HG02798 (cell line): Measurements from ENCODE around the gene SLC25A38.
A peak's percentile ranks its signal among the peaks of the same experiment; 100 is the strongest.
"Not testable (repeated sequence)": the region's sequence is repeated elsewhere in the genome, so short reads cannot be mapped to it uniquely, and the experiment has no call there.

Experiments
- ATAC-seq: cut with Tn5 transposase; IDR thresholded peaks from one replicate; pipeline ENCODE4 v1.9.1; 2021; ENCODE audit warnings: mild to moderate bottlenecking; ENCODE audit not compliant: unreplicated experiment, poor library complexity

The SLC25A38 gene

GRCh38 chr3:39406368-39407258 is 23.4 kb downstream of the SLC25A38 start, which contains the start of gene RPSA:
Gene RPSA (plus strand): TSS chr3:39406720. CDS start chr3:39407654, 934 bp downstream.
- peak; percentile 93 for ATAC-seq

- no peak for ATAC-seq
Observed at GRCh38 chr3:39407259-39407629, 24.1 kb downstream of the SLC25A38 start.

- ATAC-seq: no peak
Observed at GRCh38 chr3:39407773-39408492, 24.8 kb downstream of the SLC25A38 start.

GRCh38 chr3:39408493-39409372 is 25.6 kb downstream of the SLC25A38 start:
- ATAC-seq: no peak

- no peak for ATAC-seq
Observed at GRCh38 chr3:39409514-39410136, 26.5 kb downstream of the SLC25A38 start.

- no peak for ATAC-seq
Observed at GRCh38 chr3:39410893-39411292, 27.7 kb downstream of the SLC25A38 start.

GRCh38 chr3:39412668-39413260 is 29.6 kb downstream of the SLC25A38 start:
- no peak for ATAC-seq

- no peak for ATAC-seq
Observed at GRCh38 chr3:39413691-39414420, 30.7 kb downstream of the SLC25A38 start.

- ATAC-seq: no peak
Observed at GRCh38 chr3:39414421-39414907, 31.3 kb downstream of the SLC25A38 start.

- not testable (repeated sequence) for ATAC-seq
Observed at GRCh38 chr3:39415302-39415701, 32.1 kb downstream of the SLC25A38 start.

- no peak for ATAC-seq
Observed at GRCh38 chr3:39415983-39416382, 32.8 kb downstream of the SLC25A38 start.

- ATAC-seq: not testable (repeated sequence)
Observed at GRCh38 chr3:39416998-39417397, 33.8 kb downstream of the SLC25A38 start.

GRCh38 chr3:39418556-39419225 is 35.5 kb downstream of the SLC25A38 start:
- ATAC-seq: not testable (repeated sequence)

GRCh38 chr3:39419742-39420315 is 36.7 kb downstream of the SLC25A38 start:
- ATAC-seq: no peak

- ATAC-seq: no peak
Observed at GRCh38 chr3:39420543-39420942, 37.4 kb downstream of the SLC25A38 start.

GRCh38 chr3:39423436-39423970 is 40.3 kb downstream of the SLC25A38 start:
- ATAC-seq: no peak

GRCh38 chr3:39426312-39426711 is 43.1 kb downstream of the SLC25A38 start:
- no peak for ATAC-seq

GRCh38 chr3:39427506-39427905 is 44.3 kb downstream of the SLC25A38 start:
- no peak for ATAC-seq
